SK-N-SH treated with all-trans-retinoic acid at 6 μM for 48 hours (cell line): Measurements from ENCODE around the gene RFNG.

Experiments
- ARNTL ChIP-seq: fragments of 450-650 bp; formaldehyde crosslinking; IDR thresholded peaks from 2 replicates; pipeline ENCODE4 v1.5.0; 2020; ENCODE audit warnings: low read depth, mild to moderate bottlenecking, moderate library complexity, borderline replicate concordance
- CSDC2 ChIP-seq: fragments of 250-450 bp; sonication (Bioruptor Pico); IDR thresholded peaks from 2 replicates; pipeline ENCODE4 v1.5.0; 2020; ENCODE audit warnings: mild to moderate bottlenecking, moderate library complexity
- RARB ChIP-seq: fragments of 250-450 bp; sonication (Bioruptor Pico); IDR thresholded peaks from 2 replicates; pipeline ENCODE4 v1.8.0; 2021; ENCODE audit warnings: mild to moderate bottlenecking, moderate library complexity
- TOX ChIP-seq: fragments of 250-450 bp; sonication (Bioruptor Pico); IDR thresholded peaks from 2 replicates; pipeline ENCODE4 v1.8.0; 2021; ENCODE audit warnings: mild to moderate bottlenecking, moderate library complexity, borderline replicate concordance
- ZFP3 ChIP-seq: fragments of 250-450 bp; sonication (Bioruptor Pico); IDR thresholded peaks from 2 replicates; pipeline ENCODE4 v1.5.0; 2020; ENCODE audit warnings: mild to moderate bottlenecking, moderate library complexity
- TF ChIP-seq, protein P1 (sequence below): fragments of 250-450 bp; sonication (Bioruptor Pico); IDR thresholded peaks from 2 replicates; pipeline ENCODE4 v1.5.1; 2021; ENCODE audit warnings: mild to moderate bottlenecking, moderate library complexity

DNA sequence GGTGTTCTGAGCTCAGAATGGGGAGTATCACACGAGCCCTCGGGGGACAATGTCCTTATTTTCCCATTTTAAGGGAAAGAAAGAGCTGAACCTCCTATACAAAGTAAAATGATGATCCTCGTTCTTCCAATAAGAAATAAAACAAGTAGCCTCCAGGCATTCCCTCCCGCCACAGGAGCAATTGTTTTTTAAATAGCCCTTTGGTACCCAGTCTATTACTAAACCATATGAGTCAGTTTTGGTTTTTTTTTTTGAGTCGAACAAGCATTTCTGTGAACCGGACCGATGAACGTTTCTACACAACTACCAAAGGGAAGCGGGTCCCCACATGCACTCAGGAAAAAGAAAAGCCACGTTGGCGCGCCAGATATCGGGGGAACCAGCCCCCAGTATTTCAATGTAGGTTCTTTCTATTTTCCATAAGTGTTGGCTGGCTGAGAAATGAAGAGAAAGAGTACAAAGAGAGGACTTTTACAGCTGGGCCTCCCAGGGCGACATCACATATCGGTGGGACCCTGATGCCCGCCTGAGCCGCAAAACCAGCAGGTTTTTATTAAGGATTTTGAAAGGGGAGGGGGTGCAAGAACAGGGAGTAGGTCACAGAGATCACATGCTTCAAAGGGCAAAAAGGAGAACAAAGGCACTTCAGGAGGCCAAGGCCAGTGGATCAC is 10.3 kb downstream of the RFNG start:
- TF ChIP-seq RARB (CRISPR knock-in tag) (no peak), ZFP3 (CRISPR knock-in tag) (no peak), ARNTL (CRISPR knock-in tag) (no peak), TOX (CRISPR knock-in tag) (no peak), CSDC2 (CRISPR knock-in tag) (no peak)
- TF ChIP-seq, protein P1, sequence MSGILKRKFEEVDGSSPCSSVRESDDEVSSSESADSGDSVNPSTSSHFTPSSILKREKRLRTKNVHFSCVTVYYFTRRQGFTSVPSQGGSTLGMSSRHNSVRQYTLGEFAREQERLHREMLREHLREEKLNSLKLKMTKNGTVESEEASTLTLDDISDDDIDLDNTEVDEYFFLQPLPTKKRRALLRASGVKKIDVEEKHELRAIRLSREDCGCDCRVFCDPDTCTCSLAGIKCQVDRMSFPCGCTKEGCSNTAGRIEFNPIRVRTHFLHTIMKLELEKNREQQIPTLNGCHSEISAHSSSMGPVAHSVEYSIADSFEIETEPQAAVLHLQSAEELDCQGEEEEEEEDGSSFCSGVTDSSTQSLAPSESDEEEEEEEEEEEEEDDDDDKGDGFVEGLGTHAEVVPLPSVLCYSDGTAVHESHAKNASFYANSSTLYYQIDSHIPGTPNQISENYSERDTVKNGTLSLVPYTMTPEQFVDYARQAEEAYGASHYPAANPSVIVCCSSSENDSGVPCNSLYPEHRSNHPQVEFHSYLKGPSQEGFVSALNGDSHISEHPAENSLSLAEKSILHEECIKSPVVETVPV (CRISPR knock-in tag), result no peak
